Caki2 (cell line): ENCODE measurements around the gene OLR1. TPM values are rescaled to one million over a fixed set of nuclear protein-coding genes. Genes with fewer than 3 reads are reported as not detected.
"Not testable (repeated sequence)": the region's sequence is repeated elsewhere in the genome, so short reads cannot be mapped to it uniquely, and the experiment has no call there.

Experiments used
- DNase-seq: peaks from one replicate; pipeline ENCODE4 v3.0.0-alpha.2; 2015; ENCODE audit warnings: low read depth
- in situ Hi-C: cut with HindIII; loops from 2 replicates; pipeline ENCODE4 v1.10.0; 2016; ENCODE audit warnings: low sequenced_read_pairs, low pct_unique_long_range_greater_than_20kb, mixed read lengths
- total RNA-seq: library from RNA; depleted of rRNA; stranded (reverse); fragments of >200 nt; shearing (Covaris generic); gene quantifications from 2 replicates; pipeline ENCODE4 v1.2.3, GENCODE V29; 2014; ENCODE audit warnings: low replicate concordance; rRNA removed

OLR1 gene
- total RNA-seq, result not detected in 2 replicates

DNA sequence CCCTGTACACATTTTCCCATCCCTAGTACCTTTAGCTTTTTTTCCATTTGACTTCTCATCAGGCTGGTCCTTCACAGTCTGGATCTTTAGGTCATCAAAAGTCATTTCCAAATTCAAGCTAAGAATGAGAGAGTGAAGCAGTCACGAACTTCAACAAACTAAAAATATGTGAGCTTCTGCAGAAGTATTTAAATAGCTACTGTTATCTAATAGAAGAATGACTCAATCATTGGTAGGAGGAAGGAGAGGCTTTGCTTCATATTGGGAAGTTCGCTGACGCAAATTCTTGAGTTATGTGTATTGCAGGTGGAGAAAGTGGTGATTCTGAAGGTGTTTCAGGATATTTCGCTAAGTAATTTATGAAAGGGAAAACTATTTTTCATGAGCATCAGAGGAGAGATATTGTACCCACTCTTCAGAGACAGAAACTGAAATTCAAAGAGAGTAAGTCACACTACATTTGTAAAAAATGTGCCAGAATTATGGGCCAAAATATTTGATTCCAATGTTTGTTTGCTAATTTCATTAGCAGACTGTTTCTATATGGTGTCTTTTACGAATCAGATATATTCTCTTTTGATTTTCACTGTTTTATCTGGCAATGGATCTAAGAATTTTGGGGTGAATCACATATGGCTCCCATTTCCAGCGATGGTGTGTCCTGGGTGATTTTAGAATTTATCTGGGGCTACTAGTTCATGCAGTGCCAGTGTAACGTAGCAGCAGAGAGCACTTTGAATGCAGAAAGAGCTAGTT is at the start of gene OLR1:
Gene OLR1, minus strand, starts transcription at position 160 of the 756 bp plus-strand sequence. Its CDS starts 55 bp downstream, at position 105.
- in situ Hi-C loops, result no loop called here
- no peak for DNase-seq

GRCh38 chr12:10220398-10221077 is 48.6 kb upstream of the OLR1 start:
- in situ Hi-C loops, result no loop called here
- DNase-seq, result no peak

GRCh38 chr12:10218021-10218420 is 46.1 kb upstream of the OLR1 start:
- DNase-seq, result no peak
- in situ Hi-C loops, result no loop called here

GRCh38 chr12:10215946-10216345 is 44.0 kb upstream of the OLR1 start:
- DNase-seq, in situ Hi-C loops: not testable (repeated sequence)

GRCh38 chr12:10215436-10215835 is 43.5 kb upstream of the OLR1 start:
- in situ Hi-C loops, result no loop called here
- no peak for DNase-seq

GRCh38 chr12:10214895-10215267 is 42.9 kb upstream of the OLR1 start:
- peak; percentile 81 for DNase-seq
- in situ Hi-C loops, result no loop called here

DNA sequence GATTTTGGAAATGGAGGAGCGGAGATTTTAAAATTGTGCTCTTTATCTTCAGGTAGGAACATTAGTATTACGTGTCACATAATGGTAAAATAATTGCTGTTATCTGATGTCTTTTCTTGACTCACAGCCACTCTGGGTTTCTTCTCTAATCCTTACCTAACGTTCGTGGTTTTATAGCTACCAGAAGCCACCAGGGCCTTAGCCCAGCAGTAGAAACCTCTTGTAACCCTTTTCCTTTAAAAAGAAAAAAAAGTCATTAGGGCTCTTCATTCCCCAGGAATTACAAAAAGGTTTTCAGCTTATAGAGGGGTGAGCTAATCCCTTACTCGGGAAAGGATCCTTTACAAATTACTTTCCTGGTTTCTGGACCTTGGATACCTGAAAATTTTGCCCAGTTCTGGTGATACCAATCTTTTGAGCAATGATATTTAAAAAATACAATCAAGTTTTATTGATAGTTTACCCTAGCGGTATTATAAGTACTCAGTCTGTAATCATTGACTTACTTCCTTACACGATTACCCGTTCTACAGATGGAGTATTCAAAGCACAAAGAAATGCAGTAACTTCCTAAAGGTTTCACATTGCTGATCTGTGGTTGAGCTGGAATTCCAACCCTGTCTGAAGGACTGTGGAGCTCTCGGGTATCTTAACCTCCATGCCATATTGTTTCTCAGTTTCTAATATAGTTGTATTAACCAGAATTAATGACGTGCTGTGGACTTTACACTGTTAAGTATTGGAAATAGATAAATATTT is 42.4 kb upstream of the OLR1 start:
- in situ Hi-C loops, result no loop called here
- DNase-seq, result peak; percentile 55

- DNase-seq, result peak; percentile 62
- in situ Hi-C loops, result no loop called here
Observed at GRCh38 chr12:10213168-10214135, 41.5 kb upstream of the OLR1 start.

DNA sequence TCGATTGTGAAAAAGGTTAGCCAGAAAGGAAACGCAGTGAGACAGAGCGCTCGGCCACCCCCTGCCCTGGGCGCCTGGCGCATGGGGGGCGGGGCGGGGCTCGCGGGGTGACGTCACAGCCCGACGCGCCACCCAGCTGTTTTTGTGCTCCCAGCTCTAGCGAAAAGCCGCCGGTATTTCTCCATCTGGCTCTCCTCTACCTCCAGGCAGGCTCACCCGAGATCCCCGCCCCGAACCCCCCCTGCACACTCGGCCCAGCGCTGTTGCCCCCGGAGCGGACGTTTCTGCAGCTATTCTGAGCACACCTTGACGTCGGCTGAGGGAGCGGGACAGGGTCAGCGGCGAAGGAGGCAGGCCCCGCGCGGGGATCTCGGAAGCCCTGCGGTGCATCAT is 40.8 kb upstream of the OLR1 start, which contains the start of gene GABARAPL1:
Gene GABARAPL1, plus strand, starts transcription at position 139 of the 393 bp plus-strand sequence. Its CDS starts 253 bp downstream, at position 392.
- in situ Hi-C loops, result no loop called here
- DNase-seq, result no peak

- peak; percentile 99 for DNase-seq
- in situ Hi-C loops, result no loop called here
Observed at GRCh38 chr12:10211940-10212738, 40.2 kb upstream of the OLR1 start.

- DNase-seq, result no peak
- in situ Hi-C loops, result no loop called here
Observed at GRCh38 chr12:10211101-10211939, 39.4 kb upstream of the OLR1 start.

DNA sequence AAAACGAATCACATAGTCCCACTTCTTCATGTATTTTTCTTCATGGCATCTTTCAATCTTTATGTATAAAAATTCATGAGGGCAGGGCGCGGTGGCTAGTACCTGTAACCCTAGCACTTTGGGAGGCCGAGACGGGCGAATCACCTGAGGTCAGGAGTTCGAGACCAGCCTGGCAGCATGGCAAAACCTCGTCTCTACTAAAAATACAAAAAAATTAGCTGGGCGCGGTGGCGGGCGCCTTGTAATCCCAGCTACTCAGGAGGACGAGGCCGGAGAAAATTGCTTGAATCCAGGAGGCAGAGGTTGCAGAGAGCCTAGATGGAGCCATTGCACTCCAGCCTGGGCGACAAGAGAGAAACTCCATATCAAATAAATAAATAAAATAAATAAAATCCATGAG is 38.3 kb upstream of the OLR1 start:
- in situ Hi-C loops, result no loop called here
- no peak for DNase-seq

DNA sequence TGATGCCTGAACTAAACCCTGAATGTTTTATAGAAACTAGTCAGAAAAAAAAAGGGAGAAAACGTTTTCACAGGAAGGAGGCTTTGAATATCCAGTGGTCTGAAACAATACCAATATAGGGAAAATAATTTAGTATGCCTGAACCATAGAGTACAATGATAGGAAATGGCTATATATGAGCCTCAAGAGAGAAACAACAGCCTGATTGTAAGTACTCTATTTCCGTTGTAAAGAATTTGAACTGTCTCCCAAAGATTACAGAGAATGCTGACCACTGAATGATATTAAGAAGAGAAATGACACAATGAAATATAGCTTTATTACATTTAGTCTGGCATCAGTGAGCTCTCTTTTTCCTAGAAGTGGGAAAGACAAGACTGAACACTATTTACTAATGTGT is 35.2 kb upstream of the OLR1 start:
- no peak for DNase-seq
- in situ Hi-C loops, result no loop called here

DNA sequence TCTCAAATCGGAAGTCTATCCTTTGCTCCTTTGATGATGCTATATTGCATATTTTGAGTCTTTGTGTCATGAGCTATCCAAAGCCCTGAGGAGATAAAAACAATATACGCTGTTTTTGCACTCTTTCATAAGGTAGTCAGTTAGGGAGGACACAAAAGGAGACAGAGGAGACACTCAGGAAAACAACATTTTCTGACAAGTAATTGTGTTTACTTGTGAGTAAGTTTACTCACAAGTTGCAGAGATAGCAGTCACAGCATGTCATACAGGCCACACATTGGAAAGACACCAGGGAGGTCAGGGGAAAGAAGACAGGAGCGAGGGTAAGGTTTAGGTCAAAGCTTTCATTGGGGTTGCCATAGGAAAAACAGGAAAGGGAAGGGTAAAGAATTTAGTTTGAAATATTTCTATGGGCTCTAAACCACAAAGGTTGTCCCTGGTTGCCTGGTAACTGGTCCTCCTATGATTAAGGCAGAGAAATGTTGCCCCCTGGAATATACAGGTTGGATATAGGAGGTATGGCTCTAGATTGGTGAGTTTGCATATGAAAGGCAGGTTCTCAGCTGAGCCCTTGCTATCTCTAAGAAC is 33.4 kb upstream of the OLR1 start:
- no peak for DNase-seq
- in situ Hi-C loops, result no loop called here

- DNase-seq, in situ Hi-C loops: not testable (repeated sequence)
Observed at GRCh38 chr12:10204495-10204894, 32.6 kb upstream of the OLR1 start.

DNA sequence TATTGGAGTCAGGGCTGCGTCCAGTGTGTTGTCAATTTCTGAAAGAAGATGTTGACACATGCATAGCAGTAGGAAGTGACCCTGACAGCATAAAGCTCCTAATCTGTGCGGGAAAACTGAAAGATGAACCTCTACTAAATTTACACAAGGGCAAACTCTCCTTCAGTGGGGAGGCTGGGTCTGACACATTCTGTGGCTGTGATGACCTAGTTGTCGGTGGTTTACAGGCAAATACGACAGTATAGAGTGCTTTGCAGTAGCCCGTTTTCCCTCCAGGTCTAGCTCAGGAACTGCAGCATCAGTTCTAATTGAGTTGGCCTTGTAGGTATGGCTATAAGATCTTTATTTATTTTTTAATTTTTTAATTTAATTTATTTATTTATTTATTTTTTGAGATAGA is 25.9 kb upstream of the OLR1 start:
- in situ Hi-C loops, result no loop called here
- DNase-seq, result no peak
